Measurements from ENCODE around the gene OR4C46.
"Not testable (repeated sequence)": the region's sequence is repeated elsewhere in the genome, so short reads cannot be mapped to it uniquely, and the experiment has no call there.

OR4C46 gene

DNA sequence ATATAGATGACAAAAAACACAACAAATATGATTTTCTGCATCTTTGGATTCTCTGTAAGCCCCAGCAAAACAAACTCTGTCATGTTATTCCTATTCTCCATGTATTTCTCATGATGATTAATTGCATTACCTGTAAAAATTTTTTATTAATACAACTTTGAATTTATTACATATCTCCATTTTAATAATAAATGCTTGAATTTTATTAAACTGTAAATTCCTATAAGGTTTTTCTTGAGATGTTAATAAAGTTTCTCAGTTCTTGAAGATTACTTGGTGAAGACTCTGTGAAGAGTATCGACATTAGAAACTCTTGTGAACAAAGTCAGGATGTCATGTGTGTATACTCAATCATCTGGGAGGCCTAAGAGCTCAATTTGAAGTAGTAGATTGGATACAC, at the start of gene OR4C46:
TSS of gene OR4C46 (minus strand) at position 101 of the 400 bp plus-strand sequence. CDS start at position 101, 0 bp downstream.
- DNase-seq (ENCODE audit: low spot score): no peak

DNA sequence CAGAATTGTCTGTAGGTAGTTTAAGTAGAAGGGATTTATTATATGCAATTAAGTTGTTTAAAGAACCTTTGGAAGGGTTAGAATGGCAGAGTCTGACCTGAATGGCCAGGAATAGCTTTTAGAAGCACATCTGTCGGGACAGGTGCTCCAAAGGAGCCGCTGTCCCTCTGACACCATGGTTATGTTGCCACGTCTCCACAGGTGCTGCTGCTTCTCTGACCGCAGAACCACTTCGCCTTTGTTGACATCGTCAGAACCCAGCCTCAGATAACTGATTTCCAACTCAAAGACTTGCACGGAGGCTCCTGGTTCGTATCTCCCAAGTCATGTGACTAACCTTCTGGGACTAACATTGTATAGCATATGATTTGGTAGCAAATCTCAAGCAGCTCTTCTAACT, 41.8 kb upstream of the OR4C46 start:
- not testable (repeated sequence) for DNase-seq (ENCODE audit: low spot score)

DNA sequence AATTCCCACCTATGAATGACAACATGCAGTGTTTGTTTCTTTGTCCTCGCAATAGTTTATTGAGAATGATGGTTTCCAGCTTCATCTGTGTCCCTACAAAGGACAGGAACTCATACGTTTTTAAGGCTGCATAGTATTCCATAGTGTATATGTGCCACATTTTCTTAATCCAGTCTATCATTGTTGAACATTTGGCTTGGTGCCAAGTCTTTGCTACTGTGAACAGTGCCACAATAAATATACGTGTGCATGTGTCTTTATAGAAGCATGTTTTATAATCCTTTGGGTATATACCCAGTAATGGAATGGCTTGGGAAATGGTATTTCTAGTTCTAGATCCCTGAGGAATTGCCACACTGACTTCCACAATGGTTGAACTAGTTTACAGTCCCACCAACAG, 42.4 kb downstream of the OR4C46 start:
- not testable (repeated sequence) for DNase-seq (ENCODE audit: low spot score)

GRCh38 chr11:54558919-54559318, 44.9 kb downstream of the OR4C46 start:
- no peak for DNase-seq (ENCODE audit: low spot score)

- no peak for DNase-seq (ENCODE audit: low spot score)
Observed at GRCh38 chr11:54558407-54558806, 45.4 kb downstream of the OR4C46 start.
